Endothelial cell of umbilical vein (primary cell): ENCODE measurements around the gene RIBC2.

Experiments
- MYC ChIP-seq: IDR thresholded peaks from one replicate; pipeline ENCODE4 v1.6.1; 2011; ENCODE audit warnings: mild to moderate bottlenecking, low read depth, low read length
- POLR2A ChIP-seq: IDR thresholded peaks from 2 replicates; pipeline ENCODE4 v1.6.1; 2012; ENCODE audit warnings: low read depth, mild to moderate bottlenecking, control low read depth, low read length
- TF ChIP-seq, protein P1 (sequence below), 2 donors: IDR thresholded peaks; 1 replicate in 1 of 2; 2 replicates in 1 of 2; pipeline ENCODE4 v1.5.1; 2011; ENCODE audit warnings: low read length in 2 of 2, mild to moderate bottlenecking in 2 of 2, moderate library complexity in 2 of 2, control low read depth in 1 of 2, inconsistent platforms in 1 of 2, low read depth in 1 of 2; ENCODE audit not compliant: insufficient read depth in 1 of 2; ENCODE audit errors: extremely low read depth in 1 of 2

- no peak for TF ChIP-seq MYC
- TF ChIP-seq, protein P1, sequence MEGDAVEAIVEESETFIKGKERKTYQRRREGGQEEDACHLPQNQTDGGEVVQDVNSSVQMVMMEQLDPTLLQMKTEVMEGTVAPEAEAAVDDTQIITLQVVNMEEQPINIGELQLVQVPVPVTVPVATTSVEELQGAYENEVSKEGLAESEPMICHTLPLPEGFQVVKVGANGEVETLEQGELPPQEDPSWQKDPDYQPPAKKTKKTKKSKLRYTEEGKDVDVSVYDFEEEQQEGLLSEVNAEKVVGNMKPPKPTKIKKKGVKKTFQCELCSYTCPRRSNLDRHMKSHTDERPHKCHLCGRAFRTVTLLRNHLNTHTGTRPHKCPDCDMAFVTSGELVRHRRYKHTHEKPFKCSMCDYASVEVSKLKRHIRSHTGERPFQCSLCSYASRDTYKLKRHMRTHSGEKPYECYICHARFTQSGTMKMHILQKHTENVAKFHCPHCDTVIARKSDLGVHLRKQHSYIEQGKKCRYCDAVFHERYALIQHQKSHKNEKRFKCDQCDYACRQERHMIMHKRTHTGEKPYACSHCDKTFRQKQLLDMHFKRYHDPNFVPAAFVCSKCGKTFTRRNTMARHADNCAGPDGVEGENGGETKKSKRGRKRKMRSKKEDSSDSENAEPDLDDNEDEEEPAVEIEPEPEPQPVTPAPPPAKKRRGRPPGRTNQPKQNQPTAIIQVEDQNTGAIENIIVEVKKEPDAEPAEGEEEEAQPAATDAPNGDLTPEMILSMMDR (IDR thresholded peaks at IDR 0.05; ENCODE audit: extremely low read depth in 1 of 2, insufficient read depth in 1 of 2, low read depth in 1 of 2, low read length in 2 of 2) = no peak
- TF ChIP-seq POLR2A = no peak
These were observed 13.6 kb downstream of the RIBC2 start for GRCh38 chr22:45427114-45427513.
